GM21526 (cell line): Measurements from ENCODE around the gene RSAD1.

Experiments used
- ATAC-seq: cut with Tn5 transposase; IDR thresholded peaks from one replicate; pipeline ENCODE4 v1.9.1; 2021; ENCODE audit warnings: moderate library complexity; ENCODE audit not compliant: unreplicated experiment, low FRiP score

The RSAD1 gene

DNA sequence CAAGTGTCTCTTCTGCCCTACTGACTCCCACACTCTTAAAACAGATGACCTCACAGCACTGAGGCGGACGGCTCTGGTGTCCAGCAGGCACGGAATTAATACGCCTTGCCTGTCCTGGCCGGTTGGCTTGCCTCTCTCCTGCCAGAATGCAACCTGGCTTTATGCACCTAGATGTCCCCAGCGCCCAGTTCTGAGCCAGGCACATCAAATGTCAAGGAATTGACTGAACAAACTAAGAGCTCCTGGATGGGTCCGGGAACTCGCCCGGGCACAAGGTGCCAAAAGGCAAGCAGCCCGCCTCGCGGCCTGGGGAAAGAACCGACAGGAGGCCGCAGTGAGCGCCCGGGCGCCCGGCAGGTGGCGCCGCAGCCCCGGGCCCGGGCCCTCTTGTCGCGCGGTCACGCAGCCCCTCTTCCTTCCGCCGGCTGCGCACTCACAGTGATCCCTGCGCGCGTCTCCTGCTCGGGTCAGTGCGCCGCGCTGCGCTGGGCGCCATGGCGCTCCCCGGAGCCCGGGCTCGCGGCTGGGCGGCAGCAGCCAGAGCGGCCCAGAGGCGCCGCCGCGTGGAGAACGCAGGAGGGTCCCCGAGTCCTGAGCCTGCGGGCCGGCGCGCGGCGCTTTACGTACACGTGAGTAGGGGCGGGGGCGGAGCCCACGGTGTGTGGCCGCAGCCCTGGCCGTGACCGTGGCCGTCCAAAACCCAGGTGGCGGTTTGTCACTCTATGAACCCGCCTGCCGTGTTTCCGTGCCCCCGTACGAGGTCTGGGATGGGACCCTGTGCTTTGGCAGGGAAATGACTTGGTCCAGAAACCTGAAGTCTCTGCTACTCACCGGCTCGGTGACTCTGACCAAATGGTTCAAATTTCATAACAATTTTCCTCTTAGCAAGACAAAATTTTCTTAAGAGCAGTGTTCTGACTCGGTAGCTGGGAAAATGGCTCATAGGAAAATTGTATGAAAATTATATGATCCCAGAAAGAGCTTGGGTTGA lies at the start of gene RSAD1:
Gene RSAD1 (plus strand): TSS at position 470 of the 991 bp plus-strand sequence. CDS start 25 bp downstream, at position 495.
- peak; percentile 85 for ATAC-seq

DNA sequence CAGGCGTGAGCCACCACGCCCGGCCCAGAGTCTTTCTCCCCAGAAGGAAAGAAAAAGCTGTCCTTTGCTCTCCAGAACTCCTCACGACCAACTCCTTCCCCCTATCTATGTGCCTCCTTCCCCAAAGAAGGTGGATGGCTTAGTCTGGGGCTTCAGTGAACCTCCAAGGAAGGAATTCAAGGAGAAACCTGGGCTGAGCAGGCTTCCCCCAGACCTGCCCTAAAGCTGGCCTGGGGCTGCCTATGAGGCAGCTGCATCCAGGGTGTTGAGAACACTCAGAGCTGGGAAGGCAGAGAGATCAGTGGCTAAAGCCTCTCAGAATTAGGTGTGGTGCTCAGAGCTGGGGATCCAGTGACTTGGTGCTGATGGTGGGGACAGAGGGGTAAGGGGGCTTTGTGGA lies 48.9 kb upstream of the RSAD1 start:
- no peak for ATAC-seq

DNA sequence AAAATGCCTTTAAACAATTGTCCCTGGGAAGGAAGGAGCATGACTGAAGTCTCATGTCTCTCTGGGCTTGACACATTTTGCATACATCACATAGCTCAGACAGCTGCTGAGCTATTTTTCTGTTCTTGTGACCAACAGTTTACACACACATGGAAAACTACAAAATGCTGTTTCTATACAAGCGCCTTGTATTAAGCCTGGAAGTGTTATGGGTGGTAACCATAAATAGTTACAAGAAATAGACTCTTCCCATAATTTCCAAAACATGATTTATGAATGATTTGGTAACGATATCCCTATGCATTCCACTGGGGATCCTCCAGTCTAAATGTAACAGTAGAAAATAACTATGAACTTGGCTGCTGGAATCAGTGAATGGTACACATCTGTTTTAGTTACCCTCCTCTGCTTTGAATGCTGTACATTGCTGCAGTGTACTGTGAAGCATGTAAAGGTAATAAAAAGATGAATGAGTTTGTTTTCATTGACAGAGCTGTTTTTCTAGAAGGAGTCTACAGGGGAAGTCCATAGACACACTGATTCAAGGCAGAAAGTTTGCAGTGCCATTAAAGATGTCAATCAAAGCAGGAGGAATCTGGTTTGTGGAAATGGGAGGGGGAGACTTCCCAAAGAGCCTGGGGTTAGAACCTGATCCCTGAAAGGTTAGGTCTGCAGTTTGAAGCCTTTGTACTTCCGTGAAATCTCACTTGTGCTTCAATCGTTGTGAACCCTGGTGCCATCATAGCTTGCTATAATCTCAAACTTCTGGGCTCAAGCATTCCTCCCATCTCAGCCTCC lies 47.6 kb upstream of the RSAD1 start:
- no peak for ATAC-seq

DNA sequence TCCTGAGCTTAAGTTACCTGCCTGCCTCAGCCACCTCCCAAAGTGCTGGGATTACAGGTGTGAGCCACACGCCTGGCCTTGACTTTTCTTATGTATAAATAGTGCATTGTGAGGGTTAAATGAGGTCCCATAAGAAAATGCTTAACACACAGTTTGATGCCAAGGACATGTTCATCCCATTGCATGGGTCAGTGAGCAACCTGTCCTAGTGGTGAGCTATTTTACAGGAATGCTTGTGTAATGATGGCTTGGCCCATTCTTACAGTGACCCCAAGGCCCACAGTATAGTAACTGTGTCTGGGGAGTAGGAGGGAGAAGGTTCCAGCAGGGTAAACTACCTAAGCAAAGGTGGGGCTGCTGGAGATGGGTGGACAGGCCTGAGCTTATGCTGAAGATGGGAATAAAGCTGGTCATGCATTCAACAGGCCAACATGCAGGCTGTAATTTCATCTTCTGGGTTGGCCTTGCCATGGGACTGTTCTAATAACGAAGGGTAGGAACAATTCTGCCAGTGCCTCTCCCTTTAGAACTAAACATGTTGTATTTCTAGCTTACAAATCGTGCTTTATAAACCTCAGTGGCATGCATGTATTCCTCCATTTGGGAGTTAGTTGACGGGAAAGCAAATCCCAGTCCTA lies 46.4 kb upstream of the RSAD1 start:
- ATAC-seq: no peak

DNA sequence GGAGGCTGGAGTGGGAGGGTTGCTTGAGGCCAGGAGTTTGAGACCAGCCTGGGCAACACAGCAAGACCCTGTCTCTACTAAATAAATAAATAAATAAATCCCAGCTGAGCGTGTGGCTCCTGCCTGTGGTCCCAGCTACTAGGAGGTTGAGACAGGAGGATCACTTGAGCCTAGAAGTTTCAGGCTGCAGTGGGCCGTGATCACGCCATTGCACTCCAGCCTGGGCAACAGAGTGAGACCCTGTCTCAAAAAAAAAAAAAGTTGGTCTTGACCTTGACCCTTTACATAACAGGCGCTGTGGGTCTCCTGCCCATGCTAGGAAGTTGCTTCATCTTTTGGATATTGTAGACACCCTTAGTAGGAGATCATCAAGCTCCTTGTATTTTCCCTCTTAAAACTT lies 41.3 kb upstream of the RSAD1 start:
- no peak for ATAC-seq

DNA sequence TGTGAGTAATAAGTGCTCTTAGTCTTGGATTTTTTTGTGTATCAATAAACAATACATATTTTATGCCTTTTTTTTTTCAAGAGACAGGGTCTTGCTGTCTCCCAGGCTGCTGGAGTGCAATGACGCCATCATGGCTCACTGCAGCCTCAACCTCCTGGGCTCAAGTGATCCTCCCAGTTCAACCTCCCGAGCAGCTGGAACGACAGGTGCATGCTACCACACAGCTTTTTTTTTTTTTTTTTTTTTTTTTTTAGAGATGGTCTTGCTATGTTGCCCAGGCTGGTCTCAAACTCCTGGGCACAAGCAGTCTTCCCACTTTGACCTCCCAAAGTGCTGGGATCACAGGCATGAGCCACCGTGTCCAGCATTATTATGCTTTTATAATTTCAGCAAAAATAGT lies 39.7 kb upstream of the RSAD1 start:
- ATAC-seq: no peak

DNA sequence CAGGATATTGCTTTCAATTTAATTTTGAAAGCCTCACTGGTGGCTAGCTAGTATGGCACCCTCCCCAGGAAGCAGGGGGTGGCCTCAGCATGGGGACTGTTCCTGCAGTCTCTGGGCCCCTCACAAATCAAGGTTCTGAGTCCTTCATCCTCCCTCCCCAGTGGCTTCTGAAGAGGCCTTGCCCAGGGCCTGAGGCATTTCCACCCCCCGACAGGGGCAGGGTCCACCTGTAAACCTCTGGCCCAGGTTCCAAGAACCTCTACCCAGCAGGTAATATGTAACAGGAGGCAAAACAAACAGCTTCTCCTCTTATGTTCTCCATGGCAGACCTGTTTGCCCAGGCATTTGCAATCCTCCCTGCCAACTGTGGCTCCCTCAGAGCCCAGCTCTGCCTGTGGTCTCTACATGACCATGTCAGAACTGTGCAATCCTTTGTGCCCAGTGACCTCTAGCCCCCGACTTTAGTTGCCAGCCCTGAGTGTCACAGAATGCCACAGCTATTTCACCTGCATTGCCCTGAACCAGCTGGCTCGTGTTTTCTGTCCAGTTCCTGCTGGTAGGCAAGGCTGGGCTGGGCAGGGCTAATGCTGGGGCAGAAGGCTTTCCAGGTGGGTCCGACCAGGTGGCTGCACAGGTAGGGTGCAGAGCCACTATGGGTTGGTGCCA lies 38.4 kb upstream of the RSAD1 start:
- ATAC-seq: no peak

DNA sequence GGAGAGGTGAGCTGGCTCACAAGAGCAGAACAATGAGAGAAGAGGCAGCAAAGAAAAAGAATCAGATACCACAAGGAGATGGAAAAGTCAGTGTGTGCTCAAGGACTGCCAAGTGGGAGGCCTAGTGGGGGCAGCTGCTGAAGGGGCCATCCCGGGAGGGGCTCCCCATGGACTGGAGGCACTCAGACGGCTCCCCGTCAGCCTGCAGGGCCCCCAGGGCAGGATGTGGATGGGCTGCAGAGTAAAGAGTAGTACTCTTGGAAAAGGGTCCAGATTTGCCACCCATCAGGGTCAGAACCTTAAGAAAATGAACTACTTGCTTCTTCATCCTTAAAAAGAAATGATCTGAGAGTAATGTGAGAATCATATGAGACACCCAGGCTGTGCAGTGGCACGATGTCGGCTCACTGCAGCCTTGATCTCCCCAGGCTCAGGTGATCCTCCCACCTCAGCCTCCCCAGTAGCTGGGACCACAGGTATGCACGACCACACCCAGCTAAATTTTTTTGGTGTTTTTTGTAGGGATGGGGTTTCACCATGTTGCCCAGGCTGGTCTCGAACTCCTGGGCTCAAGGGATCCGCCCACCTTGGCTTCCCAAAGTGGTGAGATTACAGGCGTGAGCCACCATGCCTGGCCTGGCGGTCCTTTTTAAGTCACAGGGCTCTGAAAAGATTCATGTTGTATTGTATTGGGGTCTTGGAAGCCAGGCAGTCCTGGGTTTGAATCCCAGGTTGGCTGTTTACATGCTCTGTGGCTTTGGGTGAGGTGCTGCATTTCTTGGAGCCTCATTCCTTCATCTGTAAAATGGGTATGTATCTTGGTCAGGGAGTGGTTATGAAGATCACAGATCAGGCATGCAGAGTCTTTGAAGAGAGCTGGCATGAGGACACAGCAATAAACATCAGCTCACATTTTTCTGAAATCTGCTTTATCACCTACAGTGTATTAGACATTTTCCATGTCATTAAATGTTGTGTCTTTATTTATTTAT lies 37.5 kb upstream of the RSAD1 start:
- no peak for ATAC-seq

DNA sequence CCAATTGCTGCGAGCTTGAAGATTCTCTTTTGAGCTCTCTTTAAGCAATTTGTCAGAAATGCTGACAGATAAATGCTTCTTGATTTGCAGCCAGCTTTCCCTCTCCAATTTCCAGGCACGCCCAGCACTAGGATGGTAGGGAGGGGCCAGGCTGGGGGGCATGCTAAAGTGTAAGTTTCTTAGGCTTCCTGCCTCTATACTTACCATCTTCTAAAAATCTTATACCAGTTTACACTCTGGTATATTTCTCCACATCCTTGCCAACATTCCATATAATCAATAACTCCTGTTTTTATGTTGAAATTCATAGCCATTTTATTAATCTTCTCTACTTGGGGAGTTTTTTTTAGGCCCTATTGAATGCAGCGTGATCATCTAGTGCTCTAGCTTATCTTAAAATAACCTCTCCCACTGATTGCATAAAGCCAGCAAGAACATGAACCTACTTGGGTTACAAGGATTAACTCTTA lies 35.1 kb upstream of the RSAD1 start:
- no peak for ATAC-seq

DNA sequence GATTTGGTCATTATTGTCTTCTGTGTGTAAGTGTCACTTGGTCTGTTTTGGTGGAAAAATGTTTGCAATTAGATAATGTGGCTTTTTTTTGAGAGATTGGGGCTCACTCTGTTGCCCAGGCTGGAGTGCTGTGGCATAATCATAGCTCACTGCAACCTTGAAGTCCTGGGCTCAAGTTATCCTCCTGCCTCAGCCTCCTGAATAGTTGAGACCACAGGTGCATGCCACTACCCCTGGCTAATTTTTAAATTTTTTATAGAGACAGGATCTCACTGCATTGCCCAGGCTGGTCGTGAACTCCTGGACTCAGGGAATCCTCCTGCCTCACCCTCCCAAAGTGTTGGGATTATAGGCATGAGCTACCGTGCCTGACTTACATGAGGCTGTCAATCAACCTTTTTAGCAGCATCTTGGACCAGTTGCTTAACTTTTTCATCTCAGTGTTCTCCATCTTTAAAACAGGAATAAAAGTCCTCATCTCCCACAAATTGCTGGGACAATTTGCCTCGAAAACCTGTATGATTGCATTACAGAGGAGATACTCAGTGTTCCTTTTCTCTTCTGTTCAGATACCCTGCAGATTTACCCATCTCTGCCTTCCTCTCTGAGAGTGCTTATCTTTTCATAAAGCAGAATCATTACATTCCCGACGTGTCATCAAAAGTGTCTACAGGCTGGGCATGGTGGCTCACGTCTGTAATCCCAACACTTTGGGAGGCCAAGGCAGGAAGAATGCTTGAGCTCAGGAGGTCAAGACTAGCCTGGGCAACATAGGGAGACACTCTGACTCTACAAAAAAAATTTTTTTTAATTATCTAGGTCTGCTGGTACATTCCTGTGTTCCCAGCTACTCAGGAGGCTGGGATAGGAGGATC lies 33.6 kb upstream of the RSAD1 start:
- no peak for ATAC-seq

DNA sequence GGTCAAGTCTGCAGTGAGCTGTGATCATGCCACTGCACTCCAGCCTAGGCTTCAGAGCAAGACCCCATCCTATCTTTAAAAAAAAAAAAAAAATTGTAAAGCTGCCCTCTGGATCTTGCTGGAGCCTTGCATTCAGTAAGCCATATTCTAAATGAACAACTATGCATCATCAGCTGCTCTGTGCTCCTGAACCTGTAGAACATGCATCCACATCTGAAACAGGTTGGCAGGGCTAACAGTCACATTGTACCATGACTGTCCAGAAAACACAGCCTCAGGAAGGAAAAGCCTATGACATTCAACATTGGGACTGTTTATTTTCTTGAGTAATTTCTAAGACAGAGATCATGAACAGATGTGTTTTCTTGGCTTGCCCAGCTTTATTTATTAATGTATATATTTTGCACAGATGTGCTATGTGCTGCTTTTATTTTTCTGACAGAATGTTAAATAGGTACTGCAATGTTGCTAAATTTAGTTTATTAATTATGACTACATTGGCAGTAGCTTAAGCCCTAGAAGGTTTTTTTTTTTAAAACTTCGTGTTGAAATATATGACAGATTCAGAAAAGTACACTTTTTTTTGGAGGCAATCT lies 32.8 kb upstream of the RSAD1 start:
- no peak for ATAC-seq

DNA sequence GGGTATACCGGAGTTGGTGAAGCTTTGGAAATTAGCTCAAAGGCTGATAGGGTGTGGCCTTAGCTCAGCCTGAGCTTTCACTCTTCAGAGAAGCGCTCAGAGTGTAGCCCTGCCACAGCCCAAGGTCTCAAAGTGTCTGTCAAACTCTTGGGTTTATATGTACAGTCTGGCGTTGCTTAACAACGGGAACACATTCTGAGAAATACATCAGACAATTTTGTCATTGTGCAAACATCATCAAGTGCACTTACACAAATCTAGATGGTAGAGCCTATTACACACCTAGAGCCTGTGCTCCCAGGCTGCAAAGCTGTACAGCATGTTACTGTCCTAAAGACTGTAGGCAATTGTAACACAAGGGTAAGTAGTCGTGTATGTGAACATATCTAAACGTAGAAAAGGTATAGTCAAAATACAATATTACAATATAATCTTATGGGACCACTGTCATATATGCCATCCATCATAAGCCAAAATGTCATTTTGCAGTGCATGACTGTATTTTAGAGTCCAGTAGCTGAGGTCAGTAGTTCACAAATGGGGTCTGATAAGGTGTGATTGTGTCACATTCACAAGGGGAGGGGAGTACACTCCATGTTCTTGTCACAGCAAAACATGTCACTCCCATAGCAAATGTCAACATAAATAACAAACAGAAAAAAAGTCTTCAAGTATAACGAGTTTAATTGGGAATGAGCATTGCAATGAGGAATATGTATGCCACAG lies 30.6 kb upstream of the RSAD1 start:
- ATAC-seq: no peak

DNA sequence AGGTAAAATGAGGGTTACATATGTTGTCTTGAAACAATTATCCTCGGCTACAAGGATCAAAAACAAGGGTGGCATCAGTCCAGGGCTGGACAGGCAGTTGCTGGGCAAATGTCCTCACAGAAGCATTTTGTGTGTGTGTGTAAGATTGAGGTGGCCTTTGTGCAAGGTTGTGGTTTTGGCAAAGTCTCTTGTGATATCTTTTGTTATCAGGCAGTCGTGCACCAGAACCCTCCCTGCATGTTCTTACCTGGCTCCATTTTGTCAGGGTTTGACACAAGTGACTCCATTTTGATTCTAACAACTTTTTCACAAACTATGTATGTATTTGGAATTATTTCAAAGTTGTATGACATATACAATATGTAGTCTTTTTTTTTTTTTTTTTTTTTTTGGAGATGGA lies 30.0 kb upstream of the RSAD1 start:
- ATAC-seq: no peak

DNA sequence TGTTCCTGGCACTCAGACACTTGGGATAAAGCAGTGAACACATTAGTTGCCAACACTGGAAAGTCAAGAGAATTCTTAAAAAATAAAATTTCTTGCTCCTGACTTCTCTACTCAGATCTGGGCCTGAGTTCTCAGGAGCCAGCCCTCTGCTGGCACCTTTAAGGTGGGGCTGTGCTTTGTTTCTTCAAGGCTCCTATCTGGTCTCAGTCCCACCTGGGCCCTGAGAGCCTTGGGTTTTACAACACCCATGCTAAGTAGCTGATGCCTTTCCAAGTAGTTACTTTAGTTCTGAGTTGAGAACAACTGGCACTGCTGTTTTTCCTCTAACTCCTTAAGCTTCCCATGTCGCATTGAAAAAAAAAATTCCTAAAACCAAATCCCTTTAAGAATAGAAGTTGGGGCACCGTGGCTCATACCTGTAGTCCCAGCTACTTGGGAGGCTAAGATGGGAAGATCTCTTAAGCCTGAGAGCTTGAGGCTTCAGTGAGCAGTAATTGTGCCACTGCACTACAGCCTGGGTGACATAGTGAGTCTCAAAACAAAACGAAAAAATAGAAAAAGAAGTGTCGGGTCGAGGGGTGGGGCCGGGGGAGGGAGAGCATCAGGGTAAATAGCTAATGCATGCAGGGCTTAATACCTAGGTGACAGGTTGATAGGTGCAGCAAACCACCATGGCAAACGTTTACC lies 26.6 kb upstream of the RSAD1 start:
- no peak for ATAC-seq

DNA sequence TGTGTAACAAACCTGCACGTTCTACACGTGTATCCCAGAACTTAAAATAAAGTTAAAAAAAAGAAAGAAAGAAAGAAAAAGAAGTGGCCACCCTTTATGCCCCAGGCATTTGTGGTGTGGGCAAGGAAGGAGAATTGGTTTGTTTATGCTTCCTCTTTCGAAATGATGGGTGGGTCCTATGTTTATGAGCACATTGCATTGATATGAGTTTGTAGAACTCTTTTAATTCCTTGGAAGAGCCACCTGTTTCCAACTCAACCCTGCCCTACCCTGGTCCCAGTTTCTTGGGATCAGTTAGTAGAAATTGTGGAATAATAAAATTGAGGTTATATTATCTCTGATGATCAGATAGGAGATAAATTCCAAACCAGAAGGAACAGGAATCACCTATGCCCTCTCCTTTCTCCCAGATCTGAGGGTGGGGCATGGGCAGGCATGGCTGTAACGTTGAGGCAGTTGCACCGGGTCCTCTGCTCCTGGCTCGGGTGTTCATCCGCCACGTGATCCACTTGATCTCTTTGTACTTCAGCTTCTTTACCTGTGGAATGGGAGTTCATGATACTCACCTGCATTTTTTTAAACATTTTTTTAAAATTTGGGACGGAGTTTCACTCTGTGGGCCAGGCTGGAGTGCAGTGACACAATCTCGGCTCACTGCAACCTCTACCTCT lies 25.9 kb upstream of the RSAD1 start:
- no peak for ATAC-seq

DNA sequence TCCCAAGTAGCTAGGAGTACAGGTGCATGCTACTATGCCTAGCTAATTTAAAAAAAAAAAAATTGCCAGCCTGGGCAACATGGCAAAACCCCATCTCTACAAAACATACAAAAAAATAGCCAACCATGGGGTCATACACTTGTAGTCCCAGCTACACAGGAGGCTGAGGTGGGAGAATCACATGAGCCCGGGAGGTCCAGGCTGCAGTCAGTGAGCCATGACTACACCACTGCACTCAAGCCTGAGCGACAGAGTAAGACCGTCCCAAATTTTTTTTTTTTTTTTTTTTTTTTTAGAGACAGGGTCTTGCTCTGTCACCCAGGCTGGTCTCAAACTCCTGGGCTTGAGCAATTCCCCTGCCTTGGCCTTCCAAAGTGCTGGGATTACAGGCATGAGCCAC lies 24.8 kb upstream of the RSAD1 start:
- ATAC-seq: no peak
